Lower leg skin (tissue), 3 donors: ENCODE measurements around the gene FAM227B.
"Not testable (repeated sequence)": the region's sequence is repeated elsewhere in the genome, so short reads cannot be mapped to it uniquely, and the experiment has no call there.

Experiments
- CTCF ChIP-seq, 3 donors: fragments of 450-650 bp; IDR thresholded peaks; one replicate each; pipeline ENCODE4 v1.5.1; 2016; ENCODE audit warnings: antibody characterized with exemption in 3 of 3, mild to moderate bottlenecking in 3 of 3, moderate library complexity in 2 of 3
- POLR2A ChIP-seq, 2 donors: fragments of 450-650 bp; IDR thresholded peaks; one replicate each; pipeline ENCODE4 v1.6.1; 2016 to 2017; ENCODE audit warnings: antibody characterized with exemption in 2 of 2, mild to moderate bottlenecking in 1 of 2, moderate library complexity in 1 of 2

- not testable (repeated sequence) for TF ChIP-seq CTCF, POLR2A (IDR thresholded peaks at IDR 0.05)
Observed at GRCh38 chr15:49612240-49612639, 8.4 kb downstream of the FAM227B start.
